SJSA1 (cell line): ENCODE measurements around the gene FGF14. TPM values are rescaled to one million over a fixed set of nuclear protein-coding genes. Genes with fewer than 3 reads are reported as not detected.
"Not testable (repeated sequence)": the region's sequence is repeated elsewhere in the genome, so short reads cannot be mapped to it uniquely, and the experiment has no call there.

Experiments
- DNase-seq, 2 experiments: peaks; one replicate each; pipeline ENCODE4 v3.0.0-alpha.2; 2015 to 2020; ENCODE audit warnings: low spot score in 2 of 2, low read depth in 1 of 2
- H3K27ac ChIP-seq: fragments of 250-450 bp; sonication (Bioruptor Pico); 2 replicates; pipeline ENCODE4 v1.5.1; 2020; ENCODE audit warnings: mild to moderate bottlenecking, moderate library complexity
- H3K27me3 ChIP-seq: fragments of 250-450 bp; sonication (Bioruptor Pico); replicated peaks from 2 replicates; pipeline ENCODE4 v1.5.1; 2020; ENCODE audit warnings: mild to moderate bottlenecking, moderate library complexity
- H3K36me3 ChIP-seq: fragments of 250-450 bp; sonication (Bioruptor Pico); 2 replicates; pipeline ENCODE4 v1.5.1; 2020; ENCODE audit warnings: mild to moderate bottlenecking
- H3K4me1 ChIP-seq: fragments of 250-450 bp; sonication (Bioruptor Pico); replicated peaks from 2 replicates; pipeline ENCODE4 v1.6.1; 2021; ENCODE audit warnings: mild to moderate bottlenecking
- H3K4me3 ChIP-seq: fragments of 250-450 bp; sonication (Bioruptor Pico); 2 replicates; pipeline ENCODE4 v1.5.1; 2020; ENCODE audit warnings: mild to moderate bottlenecking
- H3K9me3 ChIP-seq: fragments of 250-450 bp; sonication (Bioruptor Pico); replicated peaks from 2 replicates; pipeline ENCODE4 v1.5.1; 2020; ENCODE audit warnings: mild to moderate bottlenecking
- total RNA-seq: library from RNA; depleted of rRNA; stranded (reverse); fragments of >200 nt; shearing (Covaris generic); gene quantifications from 2 replicates; pipeline ENCODE4 v1.2.3, GENCODE V29; 2014

FGF14 gene
- total RNA-seq, 1 experiment from 2014 or later, result not detected

GRCh38 chr13:102128216-102128810 is 273.5 kb downstream of the FGF14 start:
- Histone ChIP-seq H3K27me3 (no peaks in the 10 kb centered on the region), H3K4me1 (no peaks in the 10 kb centered on the region), H3K36me3 (no peaks in the 10 kb centered on the region), H3K4me3 (no peak overlapping the region), H3K9me3 (no peaks in the 10 kb centered on the region), H3K27ac (no peak overlapping the region)
- DNase-seq, result no peak

GRCh38 chr13:102127153-102127552 is 274.7 kb downstream of the FGF14 start:
- no peak overlapping the region for H3K27ac ChIP-seq
- DNase-seq, result no peak
- H3K4me1 ChIP-seq, result no peaks in the 10 kb centered on the region
- H3K9me3 ChIP-seq, result no peaks in the 10 kb centered on the region
- no peak overlapping the region for H3K4me3 ChIP-seq
- no peaks in the 10 kb centered on the region; the same call in 1 of the 2 replicates for H3K27me3 ChIP-seq
- H3K36me3 ChIP-seq, result no peaks in the 10 kb centered on the region

GRCh38 chr13:102122147-102122546 is 279.7 kb downstream of the FGF14 start:
- Histone ChIP-seq H3K27me3 (no peaks in the 10 kb centered on the region; the same call in 1 of the 2 replicates), H3K27ac (no peak overlapping the region), H3K4me3 (no peak overlapping the region), H3K36me3 (no peaks in the 10 kb centered on the region), H3K4me1 (no peaks in the 10 kb centered on the region), H3K9me3 (no peaks in the 10 kb centered on the region; the same call in 1 of the 2 replicates)
- DNase-seq, result no peak

- DNase-seq, result no peak
- Histone ChIP-seq H3K27me3 (no peaks in the 10 kb centered on the region; the same call in 1 of the 2 replicates), H3K9me3 (no peaks in the 10 kb centered on the region; the same call in 1 of the 2 replicates), H3K36me3 (no peaks in the 10 kb centered on the region), H3K4me3 (no peak overlapping the region), H3K27ac (no peak overlapping the region), H3K4me1 (no peaks in the 10 kb centered on the region)
Measured at GRCh38 chr13:102117175-102117831, 284.5 kb downstream of the FGF14 start.

- Histone ChIP-seq H3K4me3 (no peak overlapping the region), H3K9me3 (no peaks in the 10 kb centered on the region), H3K27ac (no peak overlapping the region), H3K4me1 (no peaks in the 10 kb centered on the region), H3K27me3 (no peaks in the 10 kb centered on the region), H3K36me3 (no peaks in the 10 kb centered on the region)
- no peak for DNase-seq
Measured at GRCh38 chr13:102103469-102103868, 298.4 kb downstream of the FGF14 start.

GRCh38 chr13:102100234-102100633 is 301.6 kb downstream of the FGF14 start:
- no peaks in the 10 kb centered on the region for H3K4me1 ChIP-seq
- no peak overlapping the region for H3K27ac ChIP-seq
- H3K36me3 ChIP-seq, result no peaks in the 10 kb centered on the region
- H3K9me3 ChIP-seq, result no peaks in the 10 kb centered on the region
- no peaks in the 10 kb centered on the region for H3K27me3 ChIP-seq
- no peak overlapping the region for H3K4me3 ChIP-seq
- DNase-seq, result no peak

- DNase-seq, result no peak
- Histone ChIP-seq H3K27ac (no peak overlapping the region), H3K27me3 (no peaks in the 10 kb centered on the region)
Measured at GRCh38 chr13:102097708-102098107, 304.1 kb downstream of the FGF14 start.

GRCh38 chr13:102093288-102093687 is 308.6 kb downstream of the FGF14 start:
- H3K4me3 ChIP-seq, H3K27ac ChIP-seq, H3K9me3 ChIP-seq, DNase-seq, H3K36me3 ChIP-seq, H3K27me3 ChIP-seq, H3K4me1 ChIP-seq: not testable (repeated sequence)

More at GRCh38 chr13:102097708-102098107, 304.1 kb downstream of the FGF14 start:
- Histone ChIP-seq H3K9me3 (no peaks in the 10 kb centered on the region), H3K36me3 (no peaks in the 10 kb centered on the region), H3K4me3 (no peak overlapping the region), H3K4me1 (no peaks in the 10 kb centered on the region)

- DNase-seq, result no peak
Measured at GRCh38 chr13:102091231-102091630, 310.6 kb downstream of the FGF14 start.

GRCh38 chr13:102090532-102090931 is 311.3 kb downstream of the FGF14 start:
- DNase-seq, result no peak
- no peaks in the 10 kb centered on the region for H3K9me3 ChIP-seq

More at GRCh38 chr13:102091231-102091630, 310.6 kb downstream of the FGF14 start:
- H3K4me1 ChIP-seq, result no peaks in the 10 kb centered on the region
- no peaks in the 10 kb centered on the region for H3K9me3 ChIP-seq
- H3K27me3 ChIP-seq, result no peaks in the 10 kb centered on the region
- H3K27ac ChIP-seq, result no peak overlapping the region
- H3K4me3 ChIP-seq, result no peak overlapping the region
- no peaks in the 10 kb centered on the region for H3K36me3 ChIP-seq

GRCh38 chr13:102089722-102090121 is 312.1 kb downstream of the FGF14 start:
- no peaks in the 10 kb centered on the region for H3K4me1 ChIP-seq
- H3K27me3 ChIP-seq, result no peaks in the 10 kb centered on the region
- no peak for DNase-seq
- no peaks in the 10 kb centered on the region for H3K9me3 ChIP-seq
- no peak overlapping the region for H3K4me3 ChIP-seq
- no peaks in the 10 kb centered on the region for H3K36me3 ChIP-seq
- no peak overlapping the region for H3K27ac ChIP-seq

More at GRCh38 chr13:102090532-102090931, 311.3 kb downstream of the FGF14 start:
- Histone ChIP-seq H3K36me3 (no peaks in the 10 kb centered on the region), H3K27ac (no peak overlapping the region), H3K4me1 (no peaks in the 10 kb centered on the region), H3K27me3 (no peaks in the 10 kb centered on the region), H3K4me3 (no peak overlapping the region)

- no peak overlapping the region for H3K4me3 ChIP-seq
- H3K27ac ChIP-seq, result no peak overlapping the region
- H3K4me1 ChIP-seq, result no peaks in the 10 kb centered on the region
- H3K36me3 ChIP-seq, result no peaks in the 10 kb centered on the region
- H3K27me3 ChIP-seq, result no peaks in the 10 kb centered on the region
- no peaks in the 10 kb centered on the region for H3K9me3 ChIP-seq
- DNase-seq, result no peak
Measured at GRCh38 chr13:102089177-102089576, 312.7 kb downstream of the FGF14 start.

- no peak overlapping the region for H3K4me3 ChIP-seq
- no peaks in the 10 kb centered on the region for H3K4me1 ChIP-seq
- no peak overlapping the region for H3K27ac ChIP-seq
- no peaks in the 10 kb centered on the region for H3K36me3 ChIP-seq
- no peaks in the 10 kb centered on the region for H3K27me3 ChIP-seq
- DNase-seq, result no peak
- H3K9me3 ChIP-seq, result no peaks in the 10 kb centered on the region
Measured at GRCh38 chr13:102073251-102073650, 328.6 kb downstream of the FGF14 start.

GRCh38 chr13:102071711-102072110 is 330.1 kb downstream of the FGF14 start:
- H3K9me3 ChIP-seq, result no peaks in the 10 kb centered on the region
- no peak for DNase-seq
- no peak overlapping the region for H3K27ac ChIP-seq
- H3K27me3 ChIP-seq, result no peaks in the 10 kb centered on the region
- H3K36me3 ChIP-seq, result no peaks in the 10 kb centered on the region
- no peaks in the 10 kb centered on the region for H3K4me1 ChIP-seq
- H3K4me3 ChIP-seq, result no peak overlapping the region
